ENCODE measurements around the gene BLOC1S6. TPM values are rescaled to one million over a fixed set of nuclear protein-coding genes. Genes with fewer than 3 reads are reported as not detected.

BLOC1S6 gene
- total RNA-seq, 1 experiment from 2014 or later: 37.0 TPM

DNA sequence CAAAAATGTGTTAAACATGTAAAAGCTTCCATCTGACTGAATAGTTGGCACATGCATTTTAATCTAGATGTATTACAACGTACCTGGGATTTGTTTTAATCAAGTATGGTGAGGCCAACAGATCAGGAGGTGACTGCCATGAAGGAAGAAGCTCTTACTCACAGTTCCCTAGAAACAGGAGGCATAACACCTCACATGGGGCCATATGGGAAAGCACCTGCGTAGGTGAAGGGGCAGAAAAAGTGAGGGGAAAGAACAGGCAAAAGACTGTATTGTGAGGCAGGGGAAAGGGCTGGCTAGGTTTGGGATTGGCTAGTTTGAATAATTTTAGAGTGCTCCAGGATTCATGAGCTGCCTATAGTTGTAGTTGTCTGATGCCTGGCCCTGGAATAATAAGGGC, 57.3 kb downstream of the BLOC1S6 start:
- ChIA-PET CTCF (no interaction called here), POLR2A (no interaction called here)
- TF ChIP-seq CTCF (IDR thresholded peaks at IDR 0.05; ENCODE audit: insufficient read depth in 1 of 2, low read depth in 1 of 2, low read length in 1 of 2, severe bottlenecking in 1 of 2, unreplicated experiment in 1 of 2): no peak
- H3K9me3 ChIP-seq: no peaks in the 10 kb centered on the region
- no peaks in the 10 kb centered on the region for H3K27me3 ChIP-seq (replicated peaks; ENCODE audit: control insufficient read depth, insufficient read depth, low read length)
- Mint-ChIP-seq H3K27ac (ENCODE audit: unreplicated experiment) (no peak overlapping the region), H3K4me3 (ENCODE audit: unreplicated experiment) (no peak overlapping the region), H3K27me3 (ENCODE audit: insufficient read depth, unreplicated experiment) (no peaks in the 10 kb centered on the region), H3K4me1 (ENCODE audit: low read depth, unreplicated experiment) (peaks cover 52% of the 10 kb centered on the region), H3K9me3 (ENCODE audit: unreplicated experiment) (peaks cover 9% of the 10 kb centered on the region), H3K36me3 (ENCODE audit: insufficient read depth, unreplicated experiment) (no peaks in the 10 kb centered on the region)
- no peak for DNase-seq
- no peaks in the 10 kb centered on the region for H3K36me3 ChIP-seq (ENCODE audit: control insufficient read depth, insufficient read depth, low read length)
- H3K4me3 ChIP-seq (ENCODE audit: low read depth, low read length): no peak overlapping the region
- no TSS peak for BruUV-seq (replicated peaks)
- H3K4me1 ChIP-seq: peaks cover 55% of the 10 kb centered on the region
- intact Hi-C loops (cut with micrococcal nuclease; ENCODE audit: unreplicated experiment): loop anchor here (10.0 kb wide), 1 partner anchor 150 kb away; no protein-coding TSS in a partner anchor

DNA sequence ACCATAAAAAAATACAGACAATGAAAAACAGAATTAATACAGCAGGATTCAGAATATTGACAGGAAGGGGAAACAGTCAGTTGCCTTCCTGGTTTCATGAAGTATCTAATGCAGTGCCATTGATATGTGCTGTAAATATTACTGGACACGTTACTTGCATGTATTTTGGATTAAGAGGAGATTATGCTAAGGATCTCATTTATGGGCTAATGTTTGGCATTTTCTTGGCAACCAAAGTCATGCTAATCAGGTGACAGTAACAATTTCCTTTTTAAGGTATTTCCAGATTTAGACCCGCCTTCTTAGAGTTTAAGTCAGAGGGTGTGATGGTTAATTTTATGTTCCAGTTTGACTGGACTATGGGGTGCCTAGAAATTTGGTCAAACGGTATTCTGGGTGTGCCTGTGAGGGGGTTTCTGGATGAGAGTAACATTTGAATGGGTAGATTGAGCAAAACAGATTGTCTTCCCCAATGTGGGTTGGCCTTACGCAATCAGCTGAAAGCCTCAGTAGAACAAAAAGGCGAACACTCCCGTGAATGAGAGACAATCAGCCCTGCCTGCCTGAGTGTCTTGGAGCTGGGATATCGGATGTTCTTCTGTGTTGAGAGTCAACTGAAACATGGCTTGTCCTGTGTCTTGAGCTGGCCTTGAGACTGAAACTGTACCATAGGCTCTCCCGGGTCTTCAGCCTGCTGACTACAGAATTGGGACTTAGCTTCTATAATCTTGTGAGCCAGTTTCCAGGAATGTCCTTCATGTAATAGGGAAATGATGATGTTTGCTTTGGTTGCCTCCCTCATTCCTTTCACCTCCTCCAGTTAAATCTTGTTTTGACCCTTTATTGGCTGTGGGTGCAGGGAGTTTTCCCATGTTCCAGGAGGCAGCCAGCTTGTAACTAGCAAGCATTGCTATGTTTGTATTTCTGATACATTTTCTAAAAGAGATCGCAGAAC, 58.1 kb downstream of the BLOC1S6 start:
- Histone ChIP-seq H3K4me1 (peaks cover 51% of the 10 kb centered on the region), H3K4me3 (ENCODE audit: low read depth, low read length) (no peak overlapping the region)

More for the DNA sequence above, 58.1 kb downstream of the BLOC1S6 start:
- ChIA-PET CTCF (interaction anchor here (1.3 kb wide), 1 partner anchor 10 kb away, joined by 4 read pairs; the partner anchor contains the start of gene SQOR), POLR2A (no interaction called here)
- no peaks in the 10 kb centered on the region for H3K36me3 ChIP-seq (ENCODE audit: control insufficient read depth, insufficient read depth, low read length)
- Mint-ChIP-seq H3K9me3 (ENCODE audit: unreplicated experiment) (peaks cover 9% of the 10 kb centered on the region), H3K4me3 (ENCODE audit: unreplicated experiment) (peak overlapping the region; percentile 11), H3K27me3 (ENCODE audit: insufficient read depth, unreplicated experiment) (no peaks in the 10 kb centered on the region), H3K27ac (ENCODE audit: unreplicated experiment) (peak overlapping the region; percentile 72), H3K36me3 (ENCODE audit: insufficient read depth, unreplicated experiment) (no peaks in the 10 kb centered on the region), H3K4me1 (ENCODE audit: low read depth, unreplicated experiment) (peaks cover 43% of the 10 kb centered on the region)
- no peak for DNase-seq
- intact Hi-C loops (cut with micrococcal nuclease; ENCODE audit: unreplicated experiment): loop anchor here (10.0 kb wide), 1 partner anchor 149 kb away; no protein-coding TSS in a partner anchor
- no peaks in the 10 kb centered on the region for H3K27me3 ChIP-seq (replicated peaks; ENCODE audit: control insufficient read depth, insufficient read depth, low read length)
- no TSS peak for BruUV-seq (replicated peaks)
- H3K9me3 ChIP-seq: no peaks in the 10 kb centered on the region
- TF ChIP-seq CTCF (IDR thresholded peaks at IDR 0.05; ENCODE audit: insufficient read depth in 1 of 2, low read depth in 1 of 2, low read length in 1 of 2, severe bottlenecking in 1 of 2, unreplicated experiment in 1 of 2): no peak
